GM06990 (cell line): ENCODE measurements around the gene TOP3B.

Experiments
- DNase-seq: peaks from one replicate; pipeline ENCODE4 v3.0.0-alpha.2; 2011; ENCODE audit not compliant: insufficient read length; ENCODE audit errors: extremely low read depth
- H3K27me3 ChIP-seq: replicated peaks from 2 replicates; pipeline ENCODE4 v1.6.0; 2011; ENCODE audit warnings: low read length; ENCODE audit not compliant: control insufficient read depth, insufficient read depth
- H3K36me3 ChIP-seq: 2 replicates; pipeline ENCODE4 v1.5.1; 2011; ENCODE audit warnings: low read length; ENCODE audit not compliant: control insufficient read depth, insufficient read depth
- H3K4me3 ChIP-seq: replicated peaks from 2 replicates; pipeline ENCODE4 v1.5.1; 2011; ENCODE audit warnings: low read depth, mild to moderate bottlenecking, control low read depth, low read length
- CTCF ChIP-seq: IDR thresholded peaks from 2 replicates; pipeline ENCODE4 v1.5.1; 2011; ENCODE audit warnings: low read length, control low read depth, mild to moderate bottlenecking, inconsistent platforms; ENCODE audit not compliant: insufficient read depth, poor library complexity, severe bottlenecking

TOP3B gene

GRCh38 chr22:21928048-21928447 lies 54.5 kb downstream of the TOP3B start:
- no peak for TF ChIP-seq CTCF
- Histone ChIP-seq H3K36me3 (no peaks in the 10 kb centered on the region; the same call in 1 of the 2 replicates), H3K27me3 (no peaks in the 10 kb centered on the region)

GRCh38 chr22:21927174-21927823 lies 55.3 kb downstream of the TOP3B start:
- H3K27me3 ChIP-seq, result no peaks in the 10 kb centered on the region
- no peak for DNase-seq
- no peak for TF ChIP-seq CTCF
- no peaks in the 10 kb centered on the region; the same call in 1 of the 2 replicates for H3K36me3 ChIP-seq
- no peak overlapping the region for H3K4me3 ChIP-seq

More at GRCh38 chr22:21928048-21928447, 54.5 kb downstream of the TOP3B start:
- DNase-seq, result no peak
- H3K4me3 ChIP-seq, result no peak overlapping the region

GRCh38 chr22:21926728-21927127 lies 55.9 kb downstream of the TOP3B start:
- no peak for DNase-seq
- H3K27me3 ChIP-seq, result no peaks in the 10 kb centered on the region
- no peak for TF ChIP-seq CTCF
- no peaks in the 10 kb centered on the region; the same call in 1 of the 2 replicates for H3K36me3 ChIP-seq
- no peak overlapping the region for H3K4me3 ChIP-seq

GRCh38 chr22:21923163-21923561 lies 59.4 kb downstream of the TOP3B start:
- no peak for DNase-seq
- Histone ChIP-seq H3K4me3 (no peak overlapping the region), H3K27me3 (no peaks in the 10 kb centered on the region), H3K36me3 (no peaks in the 10 kb centered on the region)
- TF ChIP-seq CTCF, result no peak

- no peaks in the 10 kb centered on the region for H3K36me3 ChIP-seq
- no peaks in the 10 kb centered on the region for H3K27me3 ChIP-seq
- no peak for DNase-seq
- no peak overlapping the region for H3K4me3 ChIP-seq
- TF ChIP-seq CTCF, result no peak
These were observed 60.0 kb downstream of the TOP3B start for GRCh38 chr22:21922370-21923162.
